Breast epithelium (tissue), 4 donors: ENCODE data around the gene USP21. TPM values are rescaled to one million over a fixed set of nuclear protein-coding genes. Genes with fewer than 3 reads are reported as not detected.
A peak's percentile ranks its signal among the peaks of the same experiment; 100 is the strongest.

ENCODE experiments used
- DNase-seq, 2 donors: peaks; one replicate each; pipeline ENCODE4 v3.0.0-alpha.2; 2019; ENCODE audit warnings: low spot score in 2 of 2
- H3K27ac ChIP-seq, 2 donors: fragments of 200-600 bp; sonication (generic) in 1 of 2; one replicate each; pipeline ENCODE4 v1.5.1; 2016 to 2019; ENCODE audit warnings: mild to moderate bottlenecking in 1 of 2
- H3K27me3 ChIP-seq, 2 donors: fragments of 200-600 bp; sonication (generic) in 1 of 2; one replicate each; pipeline versions ENCODE4 v1.5.1 to v1.6.0; 2017 to 2019; ENCODE audit warnings: control low read depth in 1 of 2, mild to moderate bottlenecking in 1 of 2
- H3K36me3 ChIP-seq: fragments of 200-600 bp; one replicate; pipeline ENCODE4 v1.5.1; 2019
- H3K4me1 ChIP-seq, 2 donors: fragments of 200-600 bp; sonication (generic); one replicate each; pipeline ENCODE4 v1.5.1; 2016 to 2019; ENCODE audit warnings: control low read depth in 1 of 2
- H3K4me3 ChIP-seq, 3 donors: fragments of 200-600 bp; sonication (generic); 1 replicate in 2 of 3; 2 replicates in 1 of 3; pipeline ENCODE4 v1.5.1; 2016 to 2019; ENCODE audit warnings: mild to moderate bottlenecking in 3 of 3, moderate library complexity in 2 of 3
- H3K9me3 ChIP-seq, 2 donors: fragments of 200-600 bp; sonication (generic) in 1 of 2; one replicate each; pipeline ENCODE4 v1.5.1; 2016 to 2019; ENCODE audit warnings: control low read depth in 1 of 2
- POLR2A ChIP-seq: fragments of 450-650 bp; IDR thresholded peaks from one replicate; pipeline ENCODE4 v1.6.1; 2016; ENCODE audit warnings: antibody characterized with exemption, mild to moderate bottlenecking, moderate library complexity
- POLR2AphosphoS5 ChIP-seq, 3 donors: sonication (generic); formaldehyde crosslinking; IDR thresholded peaks; one replicate each; pipeline ENCODE4 v1.6.1; 2017; ENCODE audit warnings: antibody characterized with exemption in 3 of 3
- intact Hi-C: fragments of 100-400 bp; cut with DNase I; formaldehyde crosslinking; loops from one replicate; pipeline ENCODE4 v1.15.1; 2023; ENCODE audit warnings: low total_unique reads
- total RNA-seq, 3 donors: library from RNA; depleted of rRNA; stranded (reverse); fragments of >200 nt; gene quantifications; one replicate each; pipeline ENCODE4 v1.1.0, GENCODE V29; 2016
- TF ChIP-seq, protein P1 (sequence below), 3 donors: fragments of 450-650 bp; IDR thresholded peaks; one replicate each; pipeline ENCODE4 v1.5.1; 2016 to 2017; ENCODE audit warnings: antibody characterized with exemption in 3 of 3, mild to moderate bottlenecking in 3 of 3, moderate library complexity in 3 of 3

USP21 gene
- total RNA-seq, 3 donors from 2014 or later = 11.7 to 26.9 (median 24.9) TPM

- no peaks in the 10 kb centered on the region for H3K27me3 ChIP-seq
- no peaks in the 10 kb centered on the region for H3K9me3 ChIP-seq
- no peaks in the 10 kb centered on the region for H3K36me3 ChIP-seq
- H3K4me1 ChIP-seq = peaks cover 0 to 3% of the 10 kb centered on the region in 2 donors
- TF ChIP-seq POLR2A (no peak), POLR2AphosphoS5 (IDR thresholded peaks at IDR 0.05) (peak in 1 of 3 donors; percentile 76)
- peak overlapping the region; percentile 2 to 78 for H3K27ac ChIP-seq
- H3K4me3 ChIP-seq = no peak overlapping the region
- DNase-seq = no peak
- intact Hi-C loops = no loop called here
Measured at GRCh38 chr1:161207173-161207572, 47.9 kb downstream of the USP21 start.

- H3K4me1 ChIP-seq = no peaks in the 10 kb centered on the region
- H3K27ac ChIP-seq = peak overlapping the region in 1 of 2 donors; percentile 26
- H3K36me3 ChIP-seq = peaks cover 5% of the 10 kb centered on the region
- TF ChIP-seq POLR2AphosphoS5 (IDR thresholded peaks at IDR 0.05) = peak in 1 of 3 donors; percentile 8
- TF ChIP-seq, protein P1, sequence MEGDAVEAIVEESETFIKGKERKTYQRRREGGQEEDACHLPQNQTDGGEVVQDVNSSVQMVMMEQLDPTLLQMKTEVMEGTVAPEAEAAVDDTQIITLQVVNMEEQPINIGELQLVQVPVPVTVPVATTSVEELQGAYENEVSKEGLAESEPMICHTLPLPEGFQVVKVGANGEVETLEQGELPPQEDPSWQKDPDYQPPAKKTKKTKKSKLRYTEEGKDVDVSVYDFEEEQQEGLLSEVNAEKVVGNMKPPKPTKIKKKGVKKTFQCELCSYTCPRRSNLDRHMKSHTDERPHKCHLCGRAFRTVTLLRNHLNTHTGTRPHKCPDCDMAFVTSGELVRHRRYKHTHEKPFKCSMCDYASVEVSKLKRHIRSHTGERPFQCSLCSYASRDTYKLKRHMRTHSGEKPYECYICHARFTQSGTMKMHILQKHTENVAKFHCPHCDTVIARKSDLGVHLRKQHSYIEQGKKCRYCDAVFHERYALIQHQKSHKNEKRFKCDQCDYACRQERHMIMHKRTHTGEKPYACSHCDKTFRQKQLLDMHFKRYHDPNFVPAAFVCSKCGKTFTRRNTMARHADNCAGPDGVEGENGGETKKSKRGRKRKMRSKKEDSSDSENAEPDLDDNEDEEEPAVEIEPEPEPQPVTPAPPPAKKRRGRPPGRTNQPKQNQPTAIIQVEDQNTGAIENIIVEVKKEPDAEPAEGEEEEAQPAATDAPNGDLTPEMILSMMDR (IDR thresholded peaks at IDR 0.05) = peak; percentile 54 to 88 (median 85)
- TF ChIP-seq POLR2A = no peak
- H3K4me3 ChIP-seq = no peak overlapping the region
- no peaks in the 10 kb centered on the region for H3K27me3 ChIP-seq
- peak; percentile 59 to 66 for DNase-seq
- H3K9me3 ChIP-seq = no peaks in the 10 kb centered on the region
- intact Hi-C loops = no loop called here
Measured at GRCh38 chr1:161209790-161210409, 50.6 kb downstream of the USP21 start.

DNA sequence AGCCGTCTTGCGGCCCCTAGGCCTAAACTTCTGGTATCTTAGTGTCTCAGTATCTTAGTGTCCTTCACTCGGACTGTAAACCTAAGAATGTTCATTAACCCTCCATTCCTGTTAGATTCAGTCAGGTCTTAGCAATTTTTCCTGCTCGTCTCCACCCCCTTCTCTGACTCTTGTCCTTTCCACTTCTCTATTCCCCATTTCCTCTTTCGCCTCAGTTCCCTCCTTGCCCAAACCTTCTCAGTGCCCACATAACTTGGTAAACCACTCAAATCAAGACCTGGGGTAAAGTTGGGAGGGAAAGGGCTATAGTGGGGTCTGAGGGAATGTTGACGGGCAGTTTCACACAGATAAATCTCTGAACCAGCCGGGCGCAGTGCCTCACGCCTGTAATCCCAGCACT is 55.1 kb downstream of the USP21 start:
- H3K9me3 ChIP-seq = no peaks in the 10 kb centered on the region
- no peaks in the 10 kb centered on the region for H3K4me1 ChIP-seq
- TF ChIP-seq POLR2A (no peak), POLR2AphosphoS5 (IDR thresholded peaks at IDR 0.05) (no peak)
- TF ChIP-seq, protein P1 (IDR thresholded peaks at IDR 0.05) = no peak
- intact Hi-C loops = no loop called here
- no peaks in the 10 kb centered on the region for H3K27me3 ChIP-seq
- H3K27ac ChIP-seq = no peak overlapping the region
- peaks cover 5% of the 10 kb centered on the region for H3K36me3 ChIP-seq
- DNase-seq = no peak
- H3K4me3 ChIP-seq = peak overlapping the region in 1 of 3 donors; percentile 43

GRCh38 chr1:161215076-161215475 is 55.8 kb downstream of the USP21 start, which contains the start of gene FCER1G:
Gene FCER1G, plus strand, starts transcription at chr1:161215295. Its CDS starts 27 bp downstream, at chr1:161215322.
- Histone ChIP-seq H3K4me3 (peak within 1 kb of the TSS; percentile 13 to 43 (median 40)), H3K4me1 (no peaks in the 10 kb centered on the region), H3K27ac (peak within 1 kb of the TSS in 1 of 2 donors; percentile 78), H3K27me3 (no peaks in the 10 kb centered on the region), H3K36me3 (peaks cover 5% of the 10 kb centered on the region), H3K9me3 (no peaks in the 10 kb centered on the region)
- no peak for DNase-seq
- intact Hi-C loops = no loop called here
- TF ChIP-seq, protein P1 (IDR thresholded peaks at IDR 0.05) = no peak
- TF ChIP-seq POLR2A (no peak), POLR2AphosphoS5 (IDR thresholded peaks at IDR 0.05) (no peak)

Other genes with a start within 250 kb of the USP21 start
- gene ITLN2, start 204.7 kb upstream of the USP21 start, total RNA-seq = 10 to 100 TPM in 1 of 3 donors, not detected in 2; 10.7 TPM
- 10 to 100 TPM; 41.1 to 74.3 (median 48.8) TPM for gene F11R, start 138.3 kb upstream of the USP21 start, total RNA-seq
- 100 to 1,000 TPM in 2 of 3 donors, 10 to 100 TPM in 1; 57.3 to 217 (median 109) TPM for gene TSTD1, start 120.5 kb upstream of the USP21 start, total RNA-seq
- gene USF1, start 113.5 kb upstream of the USP21 start, total RNA-seq = 10 to 100 TPM; 64.5 to 70.8 (median 64.6) TPM
- 10 to 100 TPM in 1 of 3 donors, 1 to 10 TPM in 2; 5.2 to 16.5 (median 7.9) TPM for gene ARHGAP30, start 89.6 kb upstream of the USP21 start, total RNA-seq
- gene NECTIN4, start 69.9 kb upstream of the USP21 start, total RNA-seq = 10 to 100 TPM in 2 of 3 donors, not detected in 1; 28.5 to 56.3 TPM
- 1 to 10 TPM; 5.8 to 9.8 (median 8.5) TPM for gene KLHDC9, start 61.1 kb upstream of the USP21 start, total RNA-seq
- 10 to 100 TPM; 32.5 to 50.1 (median 37.0) TPM for gene PFDN2, start 41.5 kb upstream of the USP21 start, total RNA-seq
- 10 to 100 TPM; 36.3 to 44.5 (median 37.0) TPM for gene NIT1, start 41.4 kb upstream of the USP21 start, total RNA-seq
- gene DEDD, start 26.8 kb upstream of the USP21 start, total RNA-seq = 10 to 100 TPM; 28.7 to 39.0 (median 37.6) TPM
- 10 to 100 TPM; 76.0 to 90.3 (median 87.5) TPM for gene UFC1, start 5.5 kb upstream of the USP21 start, total RNA-seq
- 10 to 100 TPM; 19.5 to 26.8 (median 25.2) TPM for gene PPOX, start 6.9 kb downstream of the USP21 start, total RNA-seq
- 10 to 100 TPM; 23.4 to 41.3 (median 29.4) TPM for gene B4GALT3, start 18.0 kb downstream of the USP21 start, total RNA-seq
- 10 to 100 TPM in 2 of 3 donors, 1 to 10 TPM in 1; 4.8 to 85.5 (median 24.6) TPM for gene ADAMTS4, start 39.6 kb downstream of the USP21 start, total RNA-seq
- gene NDUFS2, start 42.9 kb downstream of the USP21 start, total RNA-seq = 100 to 1,000 TPM; 102 to 129 (median 116) TPM
- gene FCER1G, start 55.8 kb downstream of the USP21 start, total RNA-seq = 100 to 1,000 TPM in 1 of 3 donors, 10 to 100 TPM in 2; 40.3 to 153 (median 70.1) TPM
- gene APOA2, start 64.1 kb downstream of the USP21 start, total RNA-seq = not detected
- 1 to 10 TPM; 6.9 to 9.4 (median 8.2) TPM for gene TOMM40L, start 66.6 kb downstream of the USP21 start, total RNA-seq
- gene NR1I3, start 78.7 kb downstream of the USP21 start, total RNA-seq = not detected
- gene PCP4L1, start 99.2 kb downstream of the USP21 start, total RNA-seq = 1 to 10 TPM in 1 of 3 donors, under 1 TPM in 2; 0.32 to 2.0 (median 0.73) TPM
- 1 to 10 TPM; 1.3 to 3.6 (median 3.2) TPM for gene MPZ, start 150.5 kb downstream of the USP21 start, total RNA-seq
- gene SDHC, start 154.9 kb downstream of the USP21 start, total RNA-seq = 10 to 100 TPM; 18.0 to 42.4 (median 23.9) TPM
- under 1 TPM in 1 of 3 donors, not detected in 2; 0.66 TPM for gene CFAP126, start 208.4 kb downstream of the USP21 start, total RNA-seq